Hepatocyte (in vitro differentiated cells): ENCODE measurements around the gene GRHPR. TPM values are rescaled to one million over a fixed set of nuclear protein-coding genes. Genes with fewer than 3 reads are reported as not detected.

Source experiments
- DNase-seq: peaks from one replicate; pipeline ENCODE4 v3.0.0-alpha.2; 2016; ENCODE audit warnings: low spot score
- H2AFZ ChIP-seq: fragments of 200-600 bp; sonication (generic); 2 replicates; pipeline ENCODE4 v1.6.0; 2016; ENCODE audit warnings: antibody characterized with exemption, mild to moderate bottlenecking
- H3K27ac ChIP-seq: fragments of 200-600 bp; sonication (generic); 2 replicates; pipeline ENCODE4 v1.5.1; 2016; ENCODE audit warnings: mild to moderate bottlenecking
- H3K27me3 ChIP-seq: fragments of 200-600 bp; sonication (generic); 2 replicates; pipeline ENCODE4 v1.6.1; 2016
- H3K36me3 ChIP-seq: fragments of 200-600 bp; sonication (generic); replicated peaks from 2 replicates; pipeline ENCODE4 v1.5.1; 2016; ENCODE audit warnings: low read depth; ENCODE audit not compliant: insufficient read depth
- H3K4me1 ChIP-seq: fragments of 200-600 bp; sonication (generic); 2 replicates; pipeline ENCODE4 v1.5.1; 2016; ENCODE audit warnings: mild to moderate bottlenecking, moderate library complexity; ENCODE audit not compliant: insufficient read depth
- H3K4me2 ChIP-seq: fragments of 200-600 bp; sonication (generic); 2 replicates; pipeline ENCODE4 v1.6.0; 2016
- H3K4me3 ChIP-seq: fragments of 200-600 bp; sonication (generic); 2 replicates; pipeline ENCODE4 v1.5.1; 2016; ENCODE audit warnings: mild to moderate bottlenecking
- H3K79me2 ChIP-seq: fragments of 200-600 bp; sonication (generic); 2 replicates; pipeline ENCODE4 v1.6.0; 2017; ENCODE audit warnings: mild to moderate bottlenecking
- H3K9me2 ChIP-seq: fragments of 200-600 bp; sonication (generic); replicated peaks from 2 replicates; pipeline ENCODE4 v1.6.0; 2017; ENCODE audit warnings: mild to moderate bottlenecking; ENCODE audit not compliant: insufficient read depth
- H3K9me3 ChIP-seq: fragments of 200-600 bp; sonication (generic); 2 replicates; pipeline ENCODE4 v1.5.1; 2016; ENCODE audit warnings: low read depth, mild to moderate bottlenecking
- H4K20me1 ChIP-seq: fragments of 200-600 bp; sonication (generic); 2 replicates; pipeline ENCODE4 v1.6.0; 2016; ENCODE audit warnings: mild to moderate bottlenecking; ENCODE audit not compliant: insufficient read depth, poor library complexity, severe bottlenecking
- EZH2 ChIP-seq: fragments of 200-600 bp; sonication (generic); IDR thresholded peaks from 2 replicates; pipeline ENCODE4 v1.6.1; 2016; ENCODE audit warnings: antibody characterized with exemption, mild to moderate bottlenecking, borderline replicate concordance
- EZH2phosphoT487 ChIP-seq: fragments of 200-600 bp; sonication (generic); IDR thresholded peaks from one replicate; pipeline ENCODE4 v1.6.1; 2018; ENCODE audit warnings: antibody characterized with exemption, mild to moderate bottlenecking, low read depth, moderate library complexity; ENCODE audit not compliant: unreplicated experiment, severe bottlenecking
- WGBS: methylation state at CpG from one replicate; pipeline ENCODE4 v1.1.6; 2016; ENCODE audit warnings: low lambda C conversion rate; ENCODE audit errors: missing lambda C conversion rate; 5-methylcytosine and 5-hydroxymethylcytosine counted together
- polyA plus RNA-seq: library from polyadenylated mRNA; unstranded; fragments of >200 nt; fragmentation: Nextera tagmentation; extraction: Ambion mirVana; gene quantifications from 2 replicates; pipeline ENCODE4 v1.2.1, GENCODE V29; 2016
- total RNA-seq: library from RNA; depleted of rRNA; stranded (reverse); fragments of >200 nt; gene quantifications from 2 replicates; pipeline ENCODE4 v1.2.3, GENCODE V29; 2014
- TF ChIP-seq, protein P1 (sequence below): fragments of 200-600 bp; sonication (generic); IDR thresholded peaks from 2 replicates; pipeline ENCODE4 v1.5.1; 2016; ENCODE audit warnings: antibody characterized with exemption, mild to moderate bottlenecking; ENCODE audit not compliant: poor library complexity

GRHPR gene
- total and polyA plus RNA-seq, 2 experiments from 2014 or later: 137 to 168 TPM

- no peak for DNase-seq
- Histone ChIP-seq H3K27ac (no peak overlapping the region), H3K36me3 (no peaks in the 10 kb centered on the region), H3K4me2 (no peak overlapping the region), H3K27me3 (no peaks in the 10 kb centered on the region), H2AFZ (no peak overlapping the region), H3K79me2 (no peaks in the 10 kb centered on the region), H3K9me2 (no peaks in the 10 kb centered on the region), H4K20me1 (no peaks in the 10 kb centered on the region), H3K4me3 (no peak overlapping the region), H3K9me3 (no peaks in the 10 kb centered on the region), H3K4me1 (no peaks in the 10 kb centered on the region)
- 79% methylated on average over 2 of the region's 2 CpGs for WGBS
- TF ChIP-seq, protein P1, sequence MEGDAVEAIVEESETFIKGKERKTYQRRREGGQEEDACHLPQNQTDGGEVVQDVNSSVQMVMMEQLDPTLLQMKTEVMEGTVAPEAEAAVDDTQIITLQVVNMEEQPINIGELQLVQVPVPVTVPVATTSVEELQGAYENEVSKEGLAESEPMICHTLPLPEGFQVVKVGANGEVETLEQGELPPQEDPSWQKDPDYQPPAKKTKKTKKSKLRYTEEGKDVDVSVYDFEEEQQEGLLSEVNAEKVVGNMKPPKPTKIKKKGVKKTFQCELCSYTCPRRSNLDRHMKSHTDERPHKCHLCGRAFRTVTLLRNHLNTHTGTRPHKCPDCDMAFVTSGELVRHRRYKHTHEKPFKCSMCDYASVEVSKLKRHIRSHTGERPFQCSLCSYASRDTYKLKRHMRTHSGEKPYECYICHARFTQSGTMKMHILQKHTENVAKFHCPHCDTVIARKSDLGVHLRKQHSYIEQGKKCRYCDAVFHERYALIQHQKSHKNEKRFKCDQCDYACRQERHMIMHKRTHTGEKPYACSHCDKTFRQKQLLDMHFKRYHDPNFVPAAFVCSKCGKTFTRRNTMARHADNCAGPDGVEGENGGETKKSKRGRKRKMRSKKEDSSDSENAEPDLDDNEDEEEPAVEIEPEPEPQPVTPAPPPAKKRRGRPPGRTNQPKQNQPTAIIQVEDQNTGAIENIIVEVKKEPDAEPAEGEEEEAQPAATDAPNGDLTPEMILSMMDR: no peak
- no peak for TF ChIP-seq EZH2
- TF ChIP-seq EZH2phosphoT487: no peak
Observed at GRCh38 chr9:37399336-37399735, 23.2 kb upstream of the GRHPR start.

GRCh38 chr9:37404590-37404989 is 17.9 kb upstream of the GRHPR start:
- Histone ChIP-seq H3K4me1 (no peaks in the 10 kb centered on the region), H3K4me3 (no peak overlapping the region), H3K9me2 (no peaks in the 10 kb centered on the region), H3K27ac (no peak overlapping the region), H2AFZ (no peak overlapping the region), H3K9me3 (no peaks in the 10 kb centered on the region), H3K4me2 (no peak overlapping the region), H3K27me3 (no peaks in the 10 kb centered on the region), H3K36me3 (no peaks in the 10 kb centered on the region), H4K20me1 (no peaks in the 10 kb centered on the region), H3K79me2 (no peaks in the 10 kb centered on the region)
- DNase-seq: no peak
- TF ChIP-seq EZH2: no peak
- TF ChIP-seq, protein P1: no peak
- no peak for TF ChIP-seq EZH2phosphoT487
- WGBS: 96% methylated on average over 9 of the region's 9 CpGs

- H3K9me2 ChIP-seq: no peaks in the 10 kb centered on the region
- H3K9me3 ChIP-seq: no peaks in the 10 kb centered on the region
- H3K36me3 ChIP-seq: no peaks in the 10 kb centered on the region
- H2AFZ ChIP-seq: no peak overlapping the region
- H3K79me2 ChIP-seq: no peaks in the 10 kb centered on the region
- no peak for DNase-seq
- no peaks in the 10 kb centered on the region for H4K20me1 ChIP-seq
- H3K4me3 ChIP-seq: no peak overlapping the region
- WGBS: 71% methylated on average over 3 of the region's 3 CpGs
- no peaks in the 10 kb centered on the region for H3K27me3 ChIP-seq
- no peak overlapping the region for H3K27ac ChIP-seq
- TF ChIP-seq EZH2 (no peak), EZH2phosphoT487 (no peak)
- TF ChIP-seq, protein P1: no peak
- H3K4me2 ChIP-seq: no peak overlapping the region
- no peaks in the 10 kb centered on the region for H3K4me1 ChIP-seq
Observed at GRCh38 chr9:37405350-37405749, 17.1 kb upstream of the GRHPR start.
